AG04450 (cell line): ENCODE measurements around the gene HMOX2. TPM values are rescaled to one million over a fixed set of nuclear protein-coding genes. Genes with fewer than 3 reads are reported as not detected.

Experiments
- CTCF ChIA-PET: fragments of 300-600, 350-600 bp; formaldehyde crosslinking; extraction: SDS; loops from one replicate; lab custom pipeline; 2022; ENCODE audit warnings: antibody characterized with exemption, inconsistent platforms; lab: Charles Lee
- POLR2A ChIA-PET: fragments of 350-600 bp; formaldehyde crosslinking; extraction: SDS; loops from one replicate; lab custom pipeline; 2021; ENCODE audit warnings: antibody characterized with exemption, inconsistent platforms; lab: Yijun Ruan, JAX
- DNase-seq: peaks from one replicate; pipeline ENCODE4 v3.0.0-alpha.2; 2011; ENCODE audit warnings: low read depth, low spot score
- H3K27ac ChIP-seq: one replicate; pipeline ENCODE4 v1.5.1; 2012; ENCODE audit warnings: low read depth, low read length, control low read depth
- H3K27me3 ChIP-seq: one replicate; pipeline ENCODE4 v1.6.0; 2012; ENCODE audit warnings: low read length; ENCODE audit not compliant: control insufficient read depth, insufficient read depth
- H3K4me3 ChIP-seq: 2 replicates; pipeline ENCODE4 v1.5.1; 2011; ENCODE audit warnings: mild to moderate bottlenecking, low read depth, low read length, control low read depth
- H3K9me3 ChIP-seq: 2 replicates; pipeline ENCODE4 v1.5.1; 2012; ENCODE audit warnings: low read length; ENCODE audit not compliant: control insufficient read depth, insufficient read depth
- polyA plus RNA-seq: library from polyadenylated mRNA; depleted of rRNA; stranded (reverse); fragments of >200 nt; gene quantifications from 2 replicates; pipeline ENCODE4 v1.2.3, GENCODE V29; 2011
- TF ChIP-seq, protein P1 (sequence below): IDR thresholded peaks from 2 replicates; pipeline ENCODE4 v1.5.1; 2011; ENCODE audit warnings: low read depth, low read length, control low read depth, inconsistent platforms

HMOX2 gene
- polyA plus RNA-seq, 1 experiment = 49.2 TPM

DNA sequence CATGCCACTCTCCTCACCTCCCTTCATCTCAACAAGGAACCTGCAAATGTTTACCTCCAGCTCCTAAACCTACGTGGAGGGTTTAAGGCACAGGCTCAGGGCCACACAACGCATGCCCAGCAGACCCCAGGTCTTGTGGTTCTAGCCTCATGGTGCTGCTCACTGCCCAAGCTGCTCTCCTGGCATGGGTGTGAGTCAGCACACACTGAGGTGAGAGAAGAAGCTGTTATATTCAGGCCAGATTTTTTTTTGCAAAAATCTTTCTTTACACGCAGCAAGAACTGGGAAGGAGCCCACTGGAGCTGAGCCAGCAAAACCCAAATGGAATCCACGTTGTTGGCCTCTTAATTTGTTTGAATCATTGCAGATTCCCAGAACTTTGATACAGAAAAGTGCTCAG is 74.4 kb downstream of the HMOX2 start:
- ChIA-PET CTCF (interaction anchor here (0.8 to 4.7 kb wide), 4 partner anchors 32 to 142 kb away, joined by 3 to 62 read pairs (median 6); no protein-coding TSS in a partner anchor), POLR2A (no interaction called here)
- peaks cover 20% of the 10 kb centered on the region for H3K27me3 ChIP-seq
- DNase-seq = no peak
- TF ChIP-seq, protein P1, sequence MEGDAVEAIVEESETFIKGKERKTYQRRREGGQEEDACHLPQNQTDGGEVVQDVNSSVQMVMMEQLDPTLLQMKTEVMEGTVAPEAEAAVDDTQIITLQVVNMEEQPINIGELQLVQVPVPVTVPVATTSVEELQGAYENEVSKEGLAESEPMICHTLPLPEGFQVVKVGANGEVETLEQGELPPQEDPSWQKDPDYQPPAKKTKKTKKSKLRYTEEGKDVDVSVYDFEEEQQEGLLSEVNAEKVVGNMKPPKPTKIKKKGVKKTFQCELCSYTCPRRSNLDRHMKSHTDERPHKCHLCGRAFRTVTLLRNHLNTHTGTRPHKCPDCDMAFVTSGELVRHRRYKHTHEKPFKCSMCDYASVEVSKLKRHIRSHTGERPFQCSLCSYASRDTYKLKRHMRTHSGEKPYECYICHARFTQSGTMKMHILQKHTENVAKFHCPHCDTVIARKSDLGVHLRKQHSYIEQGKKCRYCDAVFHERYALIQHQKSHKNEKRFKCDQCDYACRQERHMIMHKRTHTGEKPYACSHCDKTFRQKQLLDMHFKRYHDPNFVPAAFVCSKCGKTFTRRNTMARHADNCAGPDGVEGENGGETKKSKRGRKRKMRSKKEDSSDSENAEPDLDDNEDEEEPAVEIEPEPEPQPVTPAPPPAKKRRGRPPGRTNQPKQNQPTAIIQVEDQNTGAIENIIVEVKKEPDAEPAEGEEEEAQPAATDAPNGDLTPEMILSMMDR = no peak
- H3K27ac ChIP-seq = no peak overlapping the region
- H3K9me3 ChIP-seq = no peaks in the 10 kb centered on the region
- no peak overlapping the region for H3K4me3 ChIP-seq

DNA sequence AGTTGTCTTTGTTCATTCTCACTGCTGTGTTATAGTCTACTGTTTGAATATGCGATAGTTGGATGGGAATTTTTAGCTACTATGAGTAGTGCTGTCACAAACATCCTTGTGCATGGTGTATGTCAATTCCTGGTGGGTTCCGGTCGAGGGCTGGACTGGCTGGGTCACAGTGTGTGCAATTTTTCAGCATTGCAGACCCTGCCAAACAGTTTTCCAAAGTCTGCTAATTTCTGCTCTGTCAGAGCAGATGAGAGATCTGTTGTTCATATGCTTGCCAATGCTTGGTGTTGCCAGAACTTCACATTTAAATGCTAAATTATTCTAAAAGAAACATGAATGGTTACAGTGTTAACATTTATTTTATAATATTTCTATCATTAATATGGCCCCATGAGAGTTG is 76.3 kb downstream of the HMOX2 start:
- ChIA-PET CTCF (interaction anchor here (0.6 to 1.2 kb wide), 2 partner anchors 12 to 33 kb away, joined by 3 read pairs; no protein-coding TSS in a partner anchor), POLR2A (interaction anchor here (0.6 kb wide), 1 partner anchor 41 kb away, joined by 9 read pairs; no protein-coding TSS in a partner anchor)
- Histone ChIP-seq H3K9me3 (no peaks in the 10 kb centered on the region), H3K4me3 (no peak overlapping the region), H3K27ac (no peak overlapping the region), H3K27me3 (peaks cover 18% of the 10 kb centered on the region)
- TF ChIP-seq, protein P1 = no peak
- no peak for DNase-seq

DNA sequence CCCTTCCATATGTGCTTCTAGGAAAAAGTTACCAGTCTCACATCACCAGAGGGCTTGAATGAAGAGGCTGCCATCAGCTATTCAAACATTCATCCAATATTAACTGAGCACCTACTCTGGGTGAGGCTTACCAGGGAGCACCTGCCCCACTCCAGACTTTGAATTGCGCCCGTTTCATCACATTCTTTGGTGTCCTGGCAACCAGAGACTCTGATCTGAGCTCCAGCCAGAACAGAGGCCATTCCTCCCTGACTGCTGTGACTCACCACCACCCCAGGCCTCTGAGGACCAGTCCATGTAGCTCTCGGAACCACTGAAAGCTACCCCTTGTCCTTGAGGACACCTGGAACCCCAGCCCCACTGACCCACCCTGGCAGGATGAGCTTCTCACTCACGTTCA is 79.9 kb downstream of the HMOX2 start, which contains the start of gene C16orf96:
C16orf96 (plus strand) TSS at position 229 of the 400 bp plus-strand sequence; CDS start at position 379, 150 bp downstream.
- no peak for DNase-seq
- ChIA-PET POLR2A (interaction anchor here (0.5 to 0.6 kb wide), 2 partner anchors 18 to 20 kb away, joined by 3 to 7 read pairs; no protein-coding TSS in a partner anchor), CTCF (interaction anchor here (0.6 to 2.0 kb wide), 4 partner anchors 10 to 69 kb away, joined by 3 to 6 read pairs (median 3); no protein-coding TSS in a partner anchor)
- H3K27me3 ChIP-seq = peaks cover 19% of the 10 kb centered on the region
- H3K27ac ChIP-seq = no peak within 1 kb of the TSS
- H3K4me3 ChIP-seq = no peak within 1 kb of the TSS
- H3K9me3 ChIP-seq = no peaks in the 10 kb centered on the region
- TF ChIP-seq, protein P1 = no peak

DNA sequence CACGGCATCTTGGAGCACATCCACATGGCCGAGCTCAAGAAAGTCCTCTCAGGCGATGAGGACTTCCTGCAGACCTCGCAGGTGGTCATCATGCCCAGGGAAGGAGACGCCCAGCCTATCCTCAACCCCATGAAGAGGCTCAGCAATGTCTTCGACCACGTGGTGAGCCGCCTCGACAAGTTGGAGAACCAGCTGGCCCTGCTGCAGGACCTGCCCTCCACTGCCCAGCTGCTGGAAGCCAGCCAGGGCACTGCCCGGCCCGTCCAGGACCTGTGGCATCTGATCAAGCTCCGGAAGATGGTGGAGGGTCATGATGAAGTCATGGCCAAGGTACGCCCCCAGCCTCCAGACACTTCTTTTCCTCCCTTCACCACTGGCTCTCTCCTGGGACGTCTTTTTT is 80.4 kb downstream of the HMOX2 start:
- no peak overlapping the region for H3K4me3 ChIP-seq
- POLR2A ChIA-PET = interaction anchor here (0.5 to 0.6 kb wide), 2 partner anchors 17 to 20 kb away, joined by 3 to 7 read pairs; no protein-coding TSS in a partner anchor

More for the DNA sequence above, 80.4 kb downstream of the HMOX2 start:
- no peak for DNase-seq
- Histone ChIP-seq H3K9me3 (no peaks in the 10 kb centered on the region), H3K27ac (no peak overlapping the region), H3K27me3 (peaks cover 24% of the 10 kb centered on the region)
- TF ChIP-seq, protein P1 = no peak
- CTCF ChIA-PET = interaction anchor here (0.8 to 2.0 kb wide), 2 partner anchors 8 to 10 kb away, joined by 4 to 6 read pairs; no protein-coding TSS in a partner anchor
